ENCODE data around the gene STARD9.
A peak's percentile ranks its signal among the peaks of the same experiment; 100 is the strongest.
"Not testable (repeated sequence)": the region's sequence is repeated elsewhere in the genome, so short reads cannot be mapped to it uniquely, and the experiment has no call there.

Gene STARD9

GRCh38 chr15:42627485-42627884 lies 52.1 kb downstream of the STARD9 start:
- no peak overlapping the region for H3K27ac Mint-ChIP-seq
- peaks cover 1% of the 10 kb centered on the region for H3K36me3 Mint-ChIP-seq
- peaks cover 4% of the 10 kb centered on the region for H3K4me1 Mint-ChIP-seq
- no peak overlapping the region for H3K4me3 Mint-ChIP-seq
- CTCF ChIA-PET: no interaction called here
- no peak for DNase-seq
- H3K27me3 Mint-ChIP-seq: peaks cover 4% of the 10 kb centered on the region
- no peaks in the 10 kb centered on the region for H3K9me3 Mint-ChIP-seq

- H3K4me1 Mint-ChIP-seq: peaks cover 4% of the 10 kb centered on the region
- peaks cover 4% of the 10 kb centered on the region for H3K27me3 Mint-ChIP-seq
- H3K36me3 Mint-ChIP-seq: peaks cover 1% of the 10 kb centered on the region
- no peak for DNase-seq
- H3K9me3 Mint-ChIP-seq: no peaks in the 10 kb centered on the region
- CTCF ChIA-PET: no interaction called here
- H3K27ac Mint-ChIP-seq: no peak overlapping the region
- no peak overlapping the region for H3K4me3 Mint-ChIP-seq
Measured at GRCh38 chr15:42628761-42629160, 53.4 kb downstream of the STARD9 start.

DNA sequence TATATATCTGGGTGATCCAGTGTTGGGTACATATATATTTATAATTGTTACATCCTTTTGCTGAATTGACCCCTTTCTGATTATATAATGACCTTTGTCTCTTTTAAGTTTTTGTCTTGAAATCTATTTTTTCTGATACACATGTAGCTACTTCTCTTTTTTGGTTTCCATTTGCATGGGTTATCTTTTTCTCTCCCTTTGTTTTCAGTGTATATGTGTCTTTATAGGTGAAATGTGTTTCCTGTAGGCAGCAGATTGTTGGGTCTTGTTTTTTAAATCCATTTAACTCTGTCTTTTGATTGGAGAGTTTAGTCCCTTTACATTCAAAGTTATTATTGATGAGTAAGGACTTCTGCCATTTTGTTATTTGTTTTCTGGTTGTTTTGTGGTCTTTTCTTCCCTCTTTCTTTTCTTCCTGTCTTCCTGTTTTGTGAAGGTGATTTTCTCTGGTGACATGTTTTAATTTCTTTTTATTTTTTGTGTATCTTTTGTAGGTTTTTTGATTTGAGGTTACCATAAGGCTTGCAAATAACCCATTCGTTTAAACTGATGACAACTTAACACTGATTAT lies 56.8 kb downstream of the STARD9 start:
- peaks cover 4% of the 10 kb centered on the region for H3K4me1 Mint-ChIP-seq
- no peak overlapping the region for H3K27ac Mint-ChIP-seq
- no peaks in the 10 kb centered on the region for H3K9me3 Mint-ChIP-seq
- no peaks in the 10 kb centered on the region for H3K27me3 Mint-ChIP-seq
- no peak overlapping the region for H3K4me3 Mint-ChIP-seq
- CTCF ChIA-PET: no interaction called here
- H3K36me3 Mint-ChIP-seq: peaks cover 7% of the 10 kb centered on the region
- DNase-seq: no peak

DNA sequence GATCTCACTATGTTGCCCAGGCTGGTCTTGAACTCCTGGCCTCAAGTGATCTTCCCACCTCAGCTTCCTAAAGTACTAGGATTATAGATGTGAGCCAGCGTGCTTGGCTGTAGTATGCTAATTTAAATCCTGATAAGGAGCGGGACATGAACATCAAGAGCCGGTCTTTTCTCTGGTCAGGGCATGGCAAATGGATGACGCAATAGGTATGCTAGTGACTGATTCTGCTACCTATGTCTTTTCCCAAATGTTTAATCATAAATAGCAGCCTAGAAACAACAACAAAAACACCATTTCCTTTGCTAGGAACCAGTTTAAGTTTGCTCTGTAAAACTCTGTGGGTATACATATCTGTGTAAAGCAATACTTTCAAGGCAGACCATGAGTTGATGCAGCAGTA lies 64.7 kb downstream of the STARD9 start:
- no peak overlapping the region for H3K27ac Mint-ChIP-seq
- no peaks in the 10 kb centered on the region for H3K27me3 Mint-ChIP-seq
- H3K36me3 Mint-ChIP-seq: peaks cover 7% of the 10 kb centered on the region
- H3K4me1 Mint-ChIP-seq: no peaks in the 10 kb centered on the region
- no peak overlapping the region for H3K4me3 Mint-ChIP-seq
- DNase-seq: no peak
- H3K9me3 Mint-ChIP-seq: no peaks in the 10 kb centered on the region
- CTCF ChIA-PET: interaction anchor here (0.8 to 1.0 kb wide), 2 partner anchors 10 to 62 kb away, joined by 3 read pairs; no protein-coding TSS in a partner anchor

GRCh38 chr15:42650208-42651066 lies 75.0 kb downstream of the STARD9 start:
- Mint-ChIP-seq H3K4me1 (peaks cover 12% of the 10 kb centered on the region), H3K36me3 (no peaks in the 10 kb centered on the region), H3K4me3 (no peak overlapping the region), H3K27me3 (no peaks in the 10 kb centered on the region), H3K27ac (no peak overlapping the region), H3K9me3 (no peaks in the 10 kb centered on the region)
- CTCF ChIA-PET: interaction anchor here (0.9 to 1.6 kb wide), 6 partner anchors 11 to 276 kb away, joined by 3 to 5 read pairs (median 3); no protein-coding TSS in a partner anchor
- peak; percentile 84 for DNase-seq

GRCh38 chr15:42665827-42666226 lies 90.4 kb downstream of the STARD9 start:
- Mint-ChIP-seq H3K4me3 (no peak overlapping the region), H3K36me3 (peaks cover 1% of the 10 kb centered on the region)
- CTCF ChIA-PET: interaction anchor here (0.7 kb wide), 1 partner anchor 274 kb away, joined by 3 read pairs; no protein-coding TSS in a partner anchor

GRCh38 chr15:42667855-42668254 lies 92.4 kb downstream of the STARD9 start:
- no peaks in the 10 kb centered on the region for H3K27me3 Mint-ChIP-seq
- no peak overlapping the region for H3K4me3 Mint-ChIP-seq
- no peaks in the 10 kb centered on the region for H3K4me1 Mint-ChIP-seq
- peaks cover 1% of the 10 kb centered on the region for H3K36me3 Mint-ChIP-seq
- no peaks in the 10 kb centered on the region for H3K9me3 Mint-ChIP-seq
- no peak overlapping the region for H3K27ac Mint-ChIP-seq
- DNase-seq: no peak
- CTCF ChIA-PET: no interaction called here

More at GRCh38 chr15:42665827-42666226, 90.4 kb downstream of the STARD9 start:
- no peak overlapping the region for H3K27ac Mint-ChIP-seq
- H3K4me1 Mint-ChIP-seq: no peaks in the 10 kb centered on the region
- no peak for DNase-seq
- no peaks in the 10 kb centered on the region for H3K9me3 Mint-ChIP-seq
- no peaks in the 10 kb centered on the region for H3K27me3 Mint-ChIP-seq

DNA sequence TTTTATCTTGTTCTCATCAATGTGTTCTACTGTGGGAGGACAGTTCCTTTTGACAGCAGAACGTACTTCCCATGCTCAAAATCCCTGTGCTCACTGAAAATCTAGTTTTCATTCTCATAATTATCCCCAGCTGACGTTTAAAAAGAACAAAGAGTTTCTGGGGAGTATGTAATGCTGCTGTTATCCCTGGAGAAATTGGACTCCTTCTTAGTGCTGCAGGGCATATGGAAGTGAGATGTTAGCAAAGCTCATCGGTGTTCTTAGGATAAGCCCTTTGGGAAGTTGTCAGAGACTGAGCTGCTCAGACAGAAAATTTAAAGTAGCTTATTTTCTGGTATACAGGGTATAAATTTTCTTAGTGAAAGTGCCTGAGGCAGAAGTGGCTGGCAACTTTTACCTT lies 95.0 kb downstream of the STARD9 start:
- no peaks in the 10 kb centered on the region for H3K36me3 Mint-ChIP-seq
- no peaks in the 10 kb centered on the region for H3K4me1 Mint-ChIP-seq
- H3K27me3 Mint-ChIP-seq: no peaks in the 10 kb centered on the region
- no peaks in the 10 kb centered on the region for H3K9me3 Mint-ChIP-seq
- H3K4me3 Mint-ChIP-seq: no peak overlapping the region
- CTCF ChIA-PET: no interaction called here
- H3K27ac Mint-ChIP-seq: no peak overlapping the region
- DNase-seq: no peak

GRCh38 chr15:42672444-42672843 lies 97.0 kb downstream of the STARD9 start:
- Mint-ChIP-seq H3K36me3 (no peaks in the 10 kb centered on the region), H3K4me3 (no peak overlapping the region), H3K27me3 (no peaks in the 10 kb centered on the region), H3K4me1 (no peaks in the 10 kb centered on the region), H3K27ac (no peak overlapping the region), H3K9me3 (no peaks in the 10 kb centered on the region)
- DNase-seq: no peak
- CTCF ChIA-PET: interaction anchor here (0.7 kb wide), 1 partner anchor 531 kb away, joined by 3 read pairs; no protein-coding TSS in a partner anchor

GRCh38 chr15:42674472-42674871 lies 99.1 kb downstream of the STARD9 start:
- Mint-ChIP-seq H3K36me3 (no peaks in the 10 kb centered on the region), H3K27me3 (no peaks in the 10 kb centered on the region), H3K4me3 (no peak overlapping the region), H3K9me3 (no peaks in the 10 kb centered on the region), H3K4me1 (no peaks in the 10 kb centered on the region), H3K27ac (no peak overlapping the region)
- DNase-seq: no peak
- CTCF ChIA-PET: no interaction called here

- peaks cover 4% of the 10 kb centered on the region for H3K4me1 Mint-ChIP-seq
- H3K27me3 Mint-ChIP-seq: no peaks in the 10 kb centered on the region
- no peaks in the 10 kb centered on the region for H3K9me3 Mint-ChIP-seq
- CTCF ChIA-PET: no interaction called here
- no peak overlapping the region for H3K27ac Mint-ChIP-seq
- H3K36me3 Mint-ChIP-seq: no peaks in the 10 kb centered on the region
- no peak for DNase-seq
- no peak overlapping the region for H3K4me3 Mint-ChIP-seq
Measured at GRCh38 chr15:42675021-42675420, 99.6 kb downstream of the STARD9 start.

GRCh38 chr15:42679285-42680141 lies 104.1 kb downstream of the STARD9 start:
- Mint-ChIP-seq H3K27me3 (no peaks in the 10 kb centered on the region), H3K27ac (no peak overlapping the region)

DNA sequence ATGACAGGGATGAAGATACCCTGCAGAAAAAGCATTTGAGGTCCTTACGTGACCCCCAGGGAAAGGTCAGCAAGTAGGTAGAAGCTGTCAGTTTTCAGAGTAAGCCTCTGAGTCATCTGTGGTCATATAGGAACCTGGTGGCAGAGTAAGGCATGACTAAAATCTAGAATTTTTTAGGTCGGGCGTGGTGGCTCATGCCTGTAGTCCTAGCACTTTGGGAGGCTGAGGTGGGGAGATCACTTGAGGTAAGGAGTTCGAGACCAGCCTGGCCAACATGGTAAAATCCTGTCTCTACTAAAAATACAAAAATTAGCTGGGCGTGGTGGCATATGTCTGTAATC lies 104.7 kb downstream of the STARD9 start:
- H3K27me3 Mint-ChIP-seq, H3K4me3 Mint-ChIP-seq, H3K27ac Mint-ChIP-seq, CTCF ChIA-PET, H3K9me3 Mint-ChIP-seq, H3K36me3 Mint-ChIP-seq, H3K4me1 Mint-ChIP-seq: not testable (repeated sequence)
- DNase-seq: peak; percentile 48

More at GRCh38 chr15:42679285-42680141, 104.1 kb downstream of the STARD9 start:
- DNase-seq: no peak
- no peak overlapping the region for H3K4me3 Mint-ChIP-seq
- H3K36me3 Mint-ChIP-seq: peaks cover 2% of the 10 kb centered on the region
- no peaks in the 10 kb centered on the region for H3K9me3 Mint-ChIP-seq
- CTCF ChIA-PET: no interaction called here
- peaks cover 8% of the 10 kb centered on the region for H3K4me1 Mint-ChIP-seq

GRCh38 chr15:42681119-42681518 lies 105.7 kb downstream of the STARD9 start:
- no peaks in the 10 kb centered on the region for H3K9me3 Mint-ChIP-seq
- CTCF ChIA-PET: interaction anchor here (0.6 kb wide), 1 partner anchor 245 kb away, joined by 3 read pairs; no protein-coding TSS in a partner anchor
- H3K36me3 Mint-ChIP-seq: peaks cover 2% of the 10 kb centered on the region
- no peak overlapping the region for H3K4me3 Mint-ChIP-seq
- DNase-seq: no peak
- H3K27me3 Mint-ChIP-seq: no peaks in the 10 kb centered on the region
- H3K4me1 Mint-ChIP-seq: peaks cover 8% of the 10 kb centered on the region
- H3K27ac Mint-ChIP-seq: no peak overlapping the region

Measured in activated naive CD4-positive, alpha-beta T cell treated with anti-CD3 and anti-CD28 coated beads, Interleukin-2, amount 10 ng/mL, durations not matched to agents 7 days and 5 days (primary cell).